Keratinocyte (primary cell): ENCODE measurements around the gene SLC31A2. TPM values are rescaled to one million over a fixed set of nuclear protein-coding genes. Genes with fewer than 3 reads are reported as not detected.

ENCODE experiments used
- DNase-seq: peaks from one replicate; pipeline ENCODE4 v3.0.0-alpha.2; 2011; ENCODE audit warnings: low read depth, missing footprints, low spot score
- FAIRE-seq: peaks from 2 replicates; lab custom pipeline; 2011; peaks lifted over from hg19 to GRCh38; lab: Jason Lieb, UNC
- H2AFZ ChIP-seq: 2 replicates; pipeline ENCODE4 v1.6.0; 2012; ENCODE audit warnings: low read length, control low read depth, inconsistent platforms; ENCODE audit not compliant: control insufficient read depth
- H3K27ac ChIP-seq: 2 replicates; pipeline ENCODE4 v1.5.1; 2011; ENCODE audit warnings: low read length; ENCODE audit not compliant: control insufficient read depth, insufficient read depth
- H3K27me3 ChIP-seq: 3 replicates; pipeline ENCODE4 v1.6.0; 2011; ENCODE audit warnings: low read length; ENCODE audit not compliant: control insufficient read depth, insufficient read depth; ENCODE audit errors: extremely low read depth
- H3K36me3 ChIP-seq, 2 experiments: 2 replicates in 1 of 2; 3 replicates in 1 of 2; pipeline ENCODE4 v1.5.1; 2011; ENCODE audit warnings: low read length in 2 of 2, mild to moderate bottlenecking in 1 of 2; ENCODE audit not compliant: control insufficient read depth in 2 of 2, insufficient read depth in 2 of 2; ENCODE audit errors: extremely low read depth in 1 of 2
- H3K4me1 ChIP-seq: 3 replicates; pipeline ENCODE4 v1.5.1; 2011; ENCODE audit warnings: low read length; ENCODE audit not compliant: control insufficient read depth, insufficient read depth; ENCODE audit errors: extremely low read depth
- H3K4me2 ChIP-seq: 3 replicates; pipeline ENCODE4 v1.6.0; 2011; ENCODE audit warnings: low read depth, low read length; ENCODE audit not compliant: control insufficient read depth, insufficient read depth; ENCODE audit errors: extremely low read depth
- H3K4me3 ChIP-seq, 3 experiments: fragments of 200-600 bp in 1 of 3; sonication (generic) in 1 of 3; 2 replicates in 2 of 3; 3 replicates in 1 of 3; pipeline ENCODE4 v1.5.1; 2011 to 2016; ENCODE audit warnings: low read length in 3 of 3, mild to moderate bottlenecking in 3 of 3, control low read depth in 2 of 3, inconsistent platforms in 1 of 3, low read depth in 1 of 3, mixed read lengths in 1 of 3, mixed run types in 1 of 3, moderate library complexity in 1 of 3; ENCODE audit not compliant: control insufficient read depth in 2 of 3, insufficient read depth in 2 of 3; ENCODE audit errors: extremely low read depth in 1 of 3
- H3K79me2 ChIP-seq: 2 replicates; pipeline ENCODE4 v1.6.0; 2012; ENCODE audit warnings: low read length; ENCODE audit not compliant: control insufficient read depth, insufficient read depth
- H3K9ac ChIP-seq: 3 replicates; pipeline ENCODE4 v1.6.0; 2011; ENCODE audit warnings: low read length; ENCODE audit not compliant: control insufficient read depth, insufficient read depth; ENCODE audit errors: extremely low read depth
- H3K9me1 ChIP-seq: 3 replicates; pipeline ENCODE4 v1.6.0; 2011; ENCODE audit warnings: low read length; ENCODE audit not compliant: control insufficient read depth, insufficient read depth; ENCODE audit errors: extremely low read depth
- H3K9me3 ChIP-seq: 2 replicates; pipeline ENCODE4 v1.5.1; 2012; ENCODE audit warnings: low read depth, low read length; ENCODE audit not compliant: control insufficient read depth
- H4K20me1 ChIP-seq: 3 replicates; pipeline ENCODE4 v1.6.0; 2011; ENCODE audit warnings: low read length; ENCODE audit not compliant: control insufficient read depth, insufficient read depth; ENCODE audit errors: extremely low read depth
- EZH2 ChIP-seq: IDR thresholded peaks from one replicate; pipeline ENCODE4 v1.6.1; 2012; ENCODE audit warnings: inconsistent platforms, mild to moderate bottlenecking, low read length, moderate library complexity
- dilution Hi-C: fragments of 300-500 bp; cut with MboI; formaldehyde crosslinking; loops from one replicate; pipeline ENCODE4 v1.7.0; 2020; ENCODE audit warnings: low sequenced_read_pairs; ENCODE audit not compliant: extremely low pct_ligation_motif_present
- polyA plus RNA-seq, 5 experiments: library from polyadenylated mRNA; depleted of rRNA in 3 of 5; stranded (reverse) in 3 of 5; stranded (forward) in 1 of 5; unstranded in 1 of 5; fragments of >200 nt; gene quantifications; 1 replicate in 1 of 5; 2 replicates in 3 of 5; 3 replicates in 1 of 5; pipeline versions ENCODE4 v1.2.1 to v1.2.3, GENCODE V29; 2011 to 2012; ENCODE audit warnings: missing spikeins in 2 of 5, low read depth in 1 of 5, low replicate concordance in 1 of 5
- TF ChIP-seq, protein P1 (sequence below), 3 experiments: IDR thresholded peaks in 1 of 3; conservative IDR thresholded peaks in 1 of 3; optimal IDR thresholded peaks in 1 of 3; 2 replicates in 2 of 3; 3 replicates in 1 of 3; pipeline versions ENCODE3 to v1.5.1; 2011; ENCODE audit warnings: low read length in 3 of 3, mild to moderate bottlenecking in 3 of 3, moderate library complexity in 2 of 3, control low read depth in 1 of 3, inconsistent platforms in 1 of 3; ENCODE audit not compliant: insufficient read depth in 2 of 3; ENCODE audit errors: extremely low read depth in 1 of 3

The SLC31A2 gene
- polyA plus RNA-seq, 1 donor (not counting 4 experiments of a cell fraction or from before 2014, with no cell fraction given) = 111 TPM

DNA sequence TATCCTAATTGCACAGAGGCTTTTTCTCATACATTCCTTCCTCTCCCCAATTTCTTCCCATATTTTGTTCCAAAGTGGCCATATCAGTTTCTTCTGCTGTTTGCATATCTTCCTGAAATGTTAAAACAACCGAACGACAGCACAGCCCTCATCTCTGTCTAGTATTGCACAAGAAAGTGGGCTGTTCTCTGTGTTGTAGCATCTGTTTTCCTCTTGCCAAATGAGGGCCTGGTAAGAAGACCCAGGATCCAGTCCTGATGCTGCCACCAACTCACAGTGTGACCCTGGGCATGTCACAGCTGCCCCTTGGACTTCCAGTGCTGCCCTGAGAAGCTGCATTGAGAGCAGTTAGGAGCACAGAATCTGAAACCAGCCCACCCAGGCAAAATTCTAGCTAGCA, 4.1 kb downstream of the SLC31A2 start:
- no peak overlapping the region for H3K9ac ChIP-seq
- TF ChIP-seq, protein P1, sequence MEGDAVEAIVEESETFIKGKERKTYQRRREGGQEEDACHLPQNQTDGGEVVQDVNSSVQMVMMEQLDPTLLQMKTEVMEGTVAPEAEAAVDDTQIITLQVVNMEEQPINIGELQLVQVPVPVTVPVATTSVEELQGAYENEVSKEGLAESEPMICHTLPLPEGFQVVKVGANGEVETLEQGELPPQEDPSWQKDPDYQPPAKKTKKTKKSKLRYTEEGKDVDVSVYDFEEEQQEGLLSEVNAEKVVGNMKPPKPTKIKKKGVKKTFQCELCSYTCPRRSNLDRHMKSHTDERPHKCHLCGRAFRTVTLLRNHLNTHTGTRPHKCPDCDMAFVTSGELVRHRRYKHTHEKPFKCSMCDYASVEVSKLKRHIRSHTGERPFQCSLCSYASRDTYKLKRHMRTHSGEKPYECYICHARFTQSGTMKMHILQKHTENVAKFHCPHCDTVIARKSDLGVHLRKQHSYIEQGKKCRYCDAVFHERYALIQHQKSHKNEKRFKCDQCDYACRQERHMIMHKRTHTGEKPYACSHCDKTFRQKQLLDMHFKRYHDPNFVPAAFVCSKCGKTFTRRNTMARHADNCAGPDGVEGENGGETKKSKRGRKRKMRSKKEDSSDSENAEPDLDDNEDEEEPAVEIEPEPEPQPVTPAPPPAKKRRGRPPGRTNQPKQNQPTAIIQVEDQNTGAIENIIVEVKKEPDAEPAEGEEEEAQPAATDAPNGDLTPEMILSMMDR (optimal IDR thresholded peaks at IDR 0.05 in 1 of 3, IDR thresholded peaks at IDR 0.05 in 1 of 3, conservative IDR thresholded peaks at IDR 0.05 in 1 of 3; ENCODE audit: extremely low read depth in 1 of 3, insufficient read depth in 2 of 3, low read length in 3 of 3) = no peak
- H2AFZ ChIP-seq = no peak overlapping the region
- no peaks in the 10 kb centered on the region for H3K9me1 ChIP-seq
- no peaks in the 10 kb centered on the region for H3K27me3 ChIP-seq
- peaks cover 66% of the 10 kb centered on the region for H3K79me2 ChIP-seq
- no peak overlapping the region for H3K4me3 ChIP-seq
- peak overlapping the region; percentile 74 for H3K27ac ChIP-seq
- no peaks in the 10 kb centered on the region for H3K9me3 ChIP-seq
- no peaks in the 10 kb centered on the region for H4K20me1 ChIP-seq
- peaks cover 36% of the 10 kb centered on the region for H3K4me1 ChIP-seq
- dilution Hi-C loops = no loop called here
- no peak for DNase-seq
- H3K36me3 ChIP-seq = peaks cover 22 to 27% of the 10 kb centered on the region in 2 experiments
- FAIRE-seq = no peak
- no peak overlapping the region for H3K4me2 ChIP-seq

DNA sequence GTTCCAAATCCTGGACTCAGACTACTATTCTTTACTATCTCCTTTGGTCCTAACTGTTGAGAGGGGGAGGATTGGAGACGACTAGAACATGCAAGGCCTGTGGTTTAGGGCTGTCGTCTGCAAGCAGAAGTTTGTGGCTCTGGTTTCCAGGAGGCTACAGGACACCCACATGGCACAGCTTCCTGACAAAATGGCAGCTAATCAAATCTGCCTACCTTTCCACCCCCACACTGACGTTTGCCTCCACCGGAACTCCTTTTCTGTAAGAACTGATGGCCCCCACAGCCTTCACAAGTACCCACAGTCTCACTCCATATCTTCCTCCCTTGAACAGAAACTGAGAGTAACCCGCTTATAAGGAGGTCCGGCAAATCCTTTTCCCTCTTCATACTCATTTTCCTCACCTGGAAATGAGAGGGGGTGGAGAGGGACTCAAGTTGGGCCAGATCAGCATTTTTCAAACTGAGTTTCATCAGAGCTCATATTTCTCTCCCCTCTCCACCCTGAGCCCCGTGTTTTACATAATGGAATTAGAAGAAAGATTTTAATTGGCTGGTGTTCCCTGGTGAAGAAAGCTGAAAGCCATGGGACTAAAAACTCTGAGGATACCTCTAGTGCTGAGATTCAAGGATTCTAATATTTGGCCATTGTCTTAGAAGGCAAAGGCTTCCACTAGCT, 5.2 kb downstream of the SLC31A2 start:
- dilution Hi-C loops = no loop called here
- no peaks in the 10 kb centered on the region for H3K9me1 ChIP-seq
- H3K36me3 ChIP-seq = peaks cover 24 to 30% of the 10 kb centered on the region in 2 experiments
- no peak overlapping the region for H3K4me3 ChIP-seq
- H3K27me3 ChIP-seq = no peaks in the 10 kb centered on the region
- peaks cover 38% of the 10 kb centered on the region for H3K4me1 ChIP-seq
- no peak overlapping the region for H3K4me2 ChIP-seq
- peaks cover 64% of the 10 kb centered on the region for H3K79me2 ChIP-seq
- DNase-seq (no peak), FAIRE-seq (no peak)
- H4K20me1 ChIP-seq = no peaks in the 10 kb centered on the region
- no peak overlapping the region for H3K9ac ChIP-seq
- no peaks in the 10 kb centered on the region for H3K9me3 ChIP-seq
- H2AFZ ChIP-seq = no peak overlapping the region
- TF ChIP-seq EZH2 = no peak
- TF ChIP-seq, protein P1 (optimal IDR thresholded peaks at IDR 0.05 in 1 of 3, IDR thresholded peaks at IDR 0.05 in 1 of 3, conservative IDR thresholded peaks at IDR 0.05 in 1 of 3; ENCODE audit: extremely low read depth in 1 of 3, insufficient read depth in 2 of 3, low read length in 3 of 3) = no peak
- H3K27ac ChIP-seq = no peak overlapping the region
